Neuronal stem cell (in vitro differentiated cells): Measurements from ENCODE around the gene UNC13A.

ENCODE experiments used
- DNase-seq: peaks from one replicate; pipeline ENCODE4 v3.0.0-alpha.2; 2013; ENCODE audit warnings: low spot score
- H2AFZ ChIP-seq: one replicate; pipeline ENCODE4 v1.6.1; 2013; ENCODE audit warnings: mild to moderate bottlenecking, low read length, inconsistent platforms
- H2AK5ac ChIP-seq: 2 replicates; pipeline ENCODE4 v1.6.1; 2013; ENCODE audit warnings: low read depth, mild to moderate bottlenecking, inconsistent platforms, low read length, moderate library complexity, mixed read lengths
- H2BK120ac ChIP-seq: 2 replicates; pipeline ENCODE4 v1.6.1; 2013; ENCODE audit warnings: low read depth, mild to moderate bottlenecking, inconsistent platforms, low read length, moderate library complexity, mixed read lengths
- H2BK12ac ChIP-seq: one replicate; pipeline ENCODE4 v1.6.1; 2013; ENCODE audit warnings: low read length, inconsistent platforms
- H2BK15ac ChIP-seq: 2 replicates; pipeline ENCODE4 v1.6.1; 2013; ENCODE audit warnings: mild to moderate bottlenecking, low read length, inconsistent platforms, mixed read lengths
- H2BK5ac ChIP-seq: one replicate; pipeline ENCODE4 v1.6.1; 2013; ENCODE audit warnings: inconsistent platforms, mild to moderate bottlenecking, low read length, moderate library complexity
- H3K14ac ChIP-seq: one replicate; pipeline ENCODE4 v1.6.1; 2013; ENCODE audit warnings: low read length, inconsistent platforms
- H3K18ac ChIP-seq: 2 replicates; pipeline ENCODE4 v1.6.1; 2013; ENCODE audit warnings: low read length, inconsistent platforms
- H3K23ac ChIP-seq: 2 replicates; pipeline ENCODE4 v1.6.1; 2013; ENCODE audit warnings: low read depth, mild to moderate bottlenecking, mixed read lengths, low read length, inconsistent platforms; ENCODE audit not compliant: poor library complexity
- H3K27ac ChIP-seq: replicated peaks from 3 replicates; pipeline ENCODE4 v1.5.1; 2013; ENCODE audit warnings: low read length, inconsistent platforms
- H3K27me3 ChIP-seq, 3 experiments: 2 replicates each; pipeline ENCODE4 v1.6.1; 2013; ENCODE audit warnings: low read length in 3 of 3, mild to moderate bottlenecking in 2 of 3, inconsistent platforms in 1 of 3, low read depth in 1 of 3, mixed read lengths in 1 of 3, moderate library complexity in 1 of 3; ENCODE audit not compliant: control insufficient read depth in 3 of 3, insufficient read depth in 3 of 3
- H3K36me3 ChIP-seq, 2 donors: replicated peaks in 1 of 2; 2 replicates each; pipeline ENCODE4 v1.6.1; 2013; ENCODE audit warnings: low read length in 2 of 2; ENCODE audit not compliant: control insufficient read depth in 2 of 2, insufficient read depth in 2 of 2
- H3K4ac ChIP-seq: 2 replicates; pipeline ENCODE4 v1.6.1; 2013; ENCODE audit warnings: inconsistent platforms, mild to moderate bottlenecking, low read length, moderate library complexity
- H3K4me1 ChIP-seq, 2 donors: 1 replicate in 1 of 2; 2 replicates in 1 of 2; pipeline ENCODE4 v1.6.1; 2013; ENCODE audit warnings: low read length in 2 of 2, low read depth in 1 of 2; ENCODE audit not compliant: control insufficient read depth in 2 of 2, insufficient read depth in 1 of 2
- H3K4me2 ChIP-seq: one replicate; pipeline ENCODE4 v1.6.1; 2013; ENCODE audit warnings: mild to moderate bottlenecking, low read length, inconsistent platforms; ENCODE audit not compliant: insufficient read depth, poor library complexity, severe bottlenecking
- H3K4me3 ChIP-seq, 2 donors: 2 replicates each; pipeline ENCODE4 v1.5.1; 2013; ENCODE audit warnings: low read length in 2 of 2, mild to moderate bottlenecking in 2 of 2, inconsistent platforms in 1 of 2, moderate library complexity in 1 of 2
- H3K79me1 ChIP-seq: one replicate; pipeline ENCODE4 v1.6.1; 2013; ENCODE audit warnings: low read depth, mild to moderate bottlenecking, inconsistent platforms, low read length, moderate library complexity
- H3K9ac ChIP-seq: one replicate; pipeline ENCODE4 v1.6.1; 2013; ENCODE audit warnings: mild to moderate bottlenecking, low read depth, low read length, inconsistent platforms; ENCODE audit not compliant: poor library complexity
- H3K9me3 ChIP-seq, 2 donors: replicated peaks in 1 of 2; 2 replicates each; pipeline versions ENCODE3 to v1.6.1; 2013; ENCODE audit warnings: low read length in 2 of 2, mild to moderate bottlenecking in 2 of 2, inconsistent platforms in 1 of 2, low read depth in 1 of 2, mixed read lengths in 1 of 2, moderate library complexity in 1 of 2; ENCODE audit not compliant: control insufficient read depth in 2 of 2, insufficient read depth in 1 of 2
- H4K8ac ChIP-seq: one replicate; pipeline ENCODE4 v1.6.1; 2013; ENCODE audit warnings: low read depth, mild to moderate bottlenecking, inconsistent platforms, low read length, moderate library complexity
- H4K91ac ChIP-seq: one replicate; pipeline ENCODE4 v1.6.1; 2013; ENCODE audit warnings: low read length, low read depth, mild to moderate bottlenecking, inconsistent platforms; ENCODE audit not compliant: poor library complexity
- WGBS, 2 donors: extraction: QIAGEN DNeasy Blood & Tissue Kit; methylation state at CpG; one replicate each; pipeline ENCODE4 v1.1.7; 2013; ENCODE audit warnings: missing lambda C conversion rate in 2 of 2, mixed read lengths in 1 of 2; ENCODE audit not compliant: insufficient read length in 2 of 2, insufficient replicate concordance in 1 of 2; ENCODE audit errors: extremely low coverage in 2 of 2; 5-methylcytosine and 5-hydroxymethylcytosine counted together

Gene UNC13A

DNA sequence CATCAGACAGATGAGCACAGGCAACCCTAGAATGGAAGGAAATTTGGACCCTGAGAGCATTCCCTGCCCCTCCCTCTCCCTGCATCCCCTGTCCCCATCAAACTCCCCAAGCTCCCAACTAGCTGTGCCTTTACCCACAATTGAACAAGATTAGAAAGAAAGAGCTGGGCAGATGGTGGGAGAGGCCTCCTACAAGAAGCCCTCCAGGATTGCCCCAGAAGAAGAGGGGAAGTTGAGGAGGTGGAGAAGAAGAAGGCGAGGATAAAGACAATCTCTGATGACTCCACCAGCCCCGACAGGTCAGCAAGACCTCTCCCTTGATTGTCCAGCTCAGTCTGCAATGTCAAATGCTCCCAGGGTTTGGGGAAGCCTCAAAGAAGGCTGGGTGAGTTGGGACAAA lies 11.9 kb downstream of the UNC13A start:
- no peak for DNase-seq
- Histone ChIP-seq H2BK12ac (no peak overlapping the region), H3K23ac (no peak overlapping the region), H3K9ac (no peak overlapping the region), H4K91ac (no peak overlapping the region), H2AK5ac (no peak overlapping the region), H3K27ac (no peak overlapping the region), H3K14ac (no peak overlapping the region), H3K4ac (no peak overlapping the region), H3K27me3 (peaks cover 0 to 13% (median 0%) of the 10 kb centered on the region in 3 experiments), H2BK120ac (no peak overlapping the region), H2BK5ac (no peak overlapping the region), H3K9me3 (no peaks in the 10 kb centered on the region), H4K8ac (no peak overlapping the region), H3K4me2 (no peak overlapping the region), H3K4me3 (no peak overlapping the region), H3K79me1 (no peaks in the 10 kb centered on the region), H3K18ac (no peak overlapping the region), H3K36me3 (peaks cover 1 to 4% of the 10 kb centered on the region in 2 donors), H2AFZ (no peak overlapping the region), H3K4me1 (peaks cover 5 to 10% of the 10 kb centered on the region in 2 donors), H2BK15ac (no peak overlapping the region)
- WGBS, 2 donors: no CpG with 5 or more reads among the region's 2 CpGs

DNA sequence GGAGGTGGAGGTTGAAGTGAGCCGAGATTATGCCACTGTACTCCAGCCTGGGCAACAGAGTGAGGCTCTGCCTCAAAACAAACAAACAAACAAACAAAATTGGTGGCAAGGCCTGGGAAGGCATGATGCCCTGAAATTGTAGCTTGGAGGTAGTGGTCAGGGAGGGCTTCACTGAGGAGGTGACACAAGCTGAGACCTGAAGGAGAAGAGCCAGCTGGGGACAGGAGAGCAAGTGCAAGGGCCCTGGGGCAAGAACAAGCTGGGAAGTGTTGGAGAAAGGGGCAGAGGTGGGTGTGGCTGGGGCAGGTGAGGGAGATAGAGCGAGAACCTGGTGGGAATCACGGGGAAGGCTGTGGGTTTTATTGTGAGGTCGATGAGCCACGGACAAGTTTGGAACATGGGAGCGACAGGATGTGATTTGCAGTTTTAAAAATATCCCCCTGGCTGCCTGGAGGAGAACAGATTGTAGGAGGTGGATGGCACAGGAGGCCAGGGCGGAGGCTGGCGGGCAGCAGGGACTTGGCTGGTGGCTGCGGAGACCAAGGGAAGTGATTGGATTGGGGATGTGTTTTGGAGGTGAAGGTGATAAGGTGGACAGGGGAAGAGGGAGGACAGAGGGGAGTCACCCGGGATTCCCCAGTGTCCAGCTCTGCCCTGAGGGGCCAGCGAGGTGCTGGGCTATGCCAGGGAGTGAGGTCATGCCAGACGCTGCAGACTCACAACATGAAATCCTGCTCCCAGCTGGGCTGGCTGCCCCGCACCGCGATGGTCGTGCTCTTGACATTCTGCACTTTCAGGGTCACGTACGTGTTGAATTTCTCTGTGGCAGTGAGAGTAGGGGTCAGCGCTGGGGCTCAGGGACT lies 14.0 kb downstream of the UNC13A start:
- Histone ChIP-seq H3K9me3 (no peaks in the 10 kb centered on the region), H3K14ac (peak overlapping the region; percentile 71), H3K9ac (no peak overlapping the region), H3K4me3 (no peak overlapping the region), H4K8ac (no peak overlapping the region), H3K18ac (no peak overlapping the region), H3K4me1 (no peaks in the 10 kb centered on the region), H3K27ac (no peak overlapping the region), H4K91ac (no peak overlapping the region), H3K4me2 (no peak overlapping the region), H2BK120ac (no peak overlapping the region), H3K4ac (no peak overlapping the region), H2BK12ac (no peak overlapping the region), H3K36me3 (peaks cover 1 to 5% of the 10 kb centered on the region in 2 donors), H2BK5ac (no peak overlapping the region), H2AK5ac (peak overlapping the region; percentile 81), H3K79me1 (no peaks in the 10 kb centered on the region), H3K27me3 (no peaks in the 10 kb centered on the region), H2AFZ (no peak overlapping the region), H3K23ac (no peak overlapping the region), H2BK15ac (no peak overlapping the region)
- no peak for DNase-seq
- whole genome bisulfite sequencing, 2 donors: no CpG with 5 or more reads among the region's 19 CpGs

DNA sequence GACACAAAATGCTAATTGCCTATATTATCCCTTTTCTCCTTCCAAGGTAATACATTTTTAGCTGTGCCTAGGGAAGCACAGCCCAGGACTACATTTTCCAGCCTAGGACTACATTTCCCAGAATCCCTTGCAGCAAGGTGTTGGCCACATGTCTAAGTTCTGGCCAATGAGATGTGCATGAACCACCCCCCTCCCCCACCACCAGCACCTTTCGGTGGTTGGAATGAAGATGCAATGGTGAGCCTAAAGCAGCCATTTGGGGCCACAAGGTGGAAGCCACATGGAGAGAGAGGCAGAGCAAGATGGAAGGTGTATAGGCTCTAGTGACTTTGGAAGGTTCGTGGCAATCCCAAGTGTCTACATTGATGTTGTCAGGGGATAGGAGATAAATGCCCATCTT lies 16.2 kb downstream of the UNC13A start:
- H2AK5ac ChIP-seq: no peak overlapping the region
- H2BK120ac ChIP-seq: no peak overlapping the region
- H3K27ac ChIP-seq: no peak overlapping the region
- no peak overlapping the region for H3K18ac ChIP-seq
- no peak overlapping the region for H2AFZ ChIP-seq
- H4K91ac ChIP-seq: no peak overlapping the region
- WGBS, 2 donors: no CpG with 5 or more reads among the region's 2 CpGs
- H2BK12ac ChIP-seq: no peak overlapping the region
- no peak overlapping the region for H3K4me3 ChIP-seq
- peaks cover 1 to 9% of the 10 kb centered on the region in 2 donors for H3K36me3 ChIP-seq
- no peak overlapping the region for H2BK15ac ChIP-seq
- H3K79me1 ChIP-seq: no peaks in the 10 kb centered on the region
- no peak overlapping the region for H4K8ac ChIP-seq
- no peak overlapping the region for H3K23ac ChIP-seq
- DNase-seq: no peak
- H3K4ac ChIP-seq: no peak overlapping the region
- no peak overlapping the region for H3K4me2 ChIP-seq
- no peaks in the 10 kb centered on the region for H3K9me3 ChIP-seq
- no peak overlapping the region for H3K14ac ChIP-seq
- H2BK5ac ChIP-seq: no peak overlapping the region
- H3K27me3 ChIP-seq: no peaks in the 10 kb centered on the region
- H3K9ac ChIP-seq: no peak overlapping the region
- H3K4me1 ChIP-seq: no peaks in the 10 kb centered on the region

DNA sequence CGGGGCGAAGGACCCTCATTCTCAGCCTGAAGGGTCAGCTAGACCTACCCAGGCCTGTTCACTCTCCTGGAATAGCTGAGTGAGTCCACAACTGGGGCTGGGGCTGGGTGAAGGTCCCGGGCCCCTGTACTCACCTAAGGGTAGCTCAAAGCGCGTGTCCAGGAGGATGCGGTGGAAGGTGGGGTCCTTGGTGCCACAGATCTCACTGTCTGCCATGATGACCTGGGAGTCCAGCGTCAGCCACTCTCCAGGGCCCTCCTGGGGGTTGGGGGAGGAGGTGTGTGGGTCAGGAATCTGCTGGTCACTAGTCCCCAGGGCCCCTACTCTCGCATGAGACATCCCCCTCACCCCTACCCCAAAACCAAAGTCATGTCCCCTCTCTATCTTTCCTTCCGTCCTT lies 18.7 kb downstream of the UNC13A start:
- WGBS, 2 donors: no CpG with 5 or more reads among the region's 9 CpGs
- peaks cover 8% of the 10 kb centered on the region in 2 donors for H3K9me3 ChIP-seq
- no peaks in the 10 kb centered on the region for H3K79me1 ChIP-seq
- no peaks in the 10 kb centered on the region for H3K4me1 ChIP-seq
- H2BK12ac ChIP-seq: no peak overlapping the region
- H4K91ac ChIP-seq: no peak overlapping the region
- no peak overlapping the region for H3K23ac ChIP-seq
- H3K4me2 ChIP-seq: no peak overlapping the region
- no peak overlapping the region for H3K18ac ChIP-seq
- H3K14ac ChIP-seq: no peak overlapping the region
- no peak overlapping the region for H2BK120ac ChIP-seq
- no peak overlapping the region for H2BK15ac ChIP-seq
- no peak overlapping the region for H4K8ac ChIP-seq
- no peaks in the 10 kb centered on the region for H3K27me3 ChIP-seq
- H3K9ac ChIP-seq: no peak overlapping the region
- H2AK5ac ChIP-seq: peak overlapping the region; percentile 76
- H3K4ac ChIP-seq: no peak overlapping the region
- H3K36me3 ChIP-seq: peaks cover 1 to 22% of the 10 kb centered on the region in 2 donors
- no peak overlapping the region for H3K27ac ChIP-seq
- DNase-seq: no peak
- H2AFZ ChIP-seq: no peak overlapping the region
- no peak overlapping the region for H2BK5ac ChIP-seq
- no peak overlapping the region for H3K4me3 ChIP-seq
